A673 (cell line): ENCODE results near the gene ACTL7B.

ENCODE experiments used
- CTCF ChIP-seq: fragments of 300-800, 200-600 bp; sonication (generic); conservative IDR thresholded peaks from 2 replicates; pipeline ENCODE4 v1.5.1; 2017; ENCODE audit warnings: low read depth, mild to moderate bottlenecking, antibody characterized with exemption, low read length, moderate library complexity, mixed read lengths
- EZH2 ChIP-seq: fragments of 200-600 bp; sonication (generic); IDR thresholded peaks from 2 replicates; pipeline ENCODE4 v1.6.1; 2017; ENCODE audit warnings: borderline replicate concordance, low read depth, mild to moderate bottlenecking, mixed read lengths, antibody characterized with exemption, low read length; ENCODE audit not compliant: poor library complexity, severe bottlenecking

DNA sequence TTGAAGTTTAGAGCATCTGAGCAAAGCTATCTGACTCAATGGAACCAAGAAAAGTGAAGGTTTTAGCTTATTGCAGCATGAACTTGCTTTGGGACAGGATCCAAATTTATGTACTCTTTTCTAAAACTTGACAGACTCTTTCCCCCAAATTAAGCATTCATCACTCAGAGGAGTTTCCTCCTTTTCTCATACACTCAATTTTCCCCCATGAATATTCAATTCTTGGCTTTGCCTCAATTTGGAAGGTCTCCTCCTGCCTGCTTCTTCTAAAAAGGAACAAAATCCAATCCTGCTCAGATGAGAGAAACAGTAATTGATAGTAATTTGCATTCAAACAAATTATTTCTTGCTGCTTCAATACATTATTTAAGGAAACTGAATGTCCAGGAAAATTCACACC, 11.3 kb upstream of the ACTL7B start:
- no peak for TF ChIP-seq CTCF
- TF ChIP-seq EZH2 = no peak
